ENCODE data around the gene RASGRP3. TPM values are rescaled to one million over a fixed set of nuclear protein-coding genes. Genes with fewer than 3 reads are reported as not detected.

Gene RASGRP3
- polyA plus RNA-seq, 1 of the 3 experiments (the other 2 are of a cell fraction), result 72.5 TPM

GRCh38 chr2:33577084-33577483, 100.6 kb downstream of the RASGRP3 start (continued):
- no peak for TF ChIP-seq USF2 (IDR thresholded peaks at IDR 0.05; ENCODE audit: borderline replicate concordance, low read depth, low read length)
- TF ChIP-seq MXI1 (IDR thresholded peaks at IDR 0.05; ENCODE audit: low read depth, low read length), result no peak

GRCh38 chr2:33577668-33578067, 101.2 kb downstream of the RASGRP3 start:
- CTCF ChIA-PET, result interaction anchor here (0.6 to 1.4 kb wide), 3 partner anchors 102 to 544 kb away, joined by 3 read pairs; no protein-coding TSS in a partner anchor
- peaks cover 9% of the 10 kb centered on the region for H3F3A ChIP-seq (replicated peaks; ENCODE audit: insufficient read depth)
- no peak overlapping the region for H2AFZ ChIP-seq (ENCODE audit: low read depth)
- no peak overlapping the region for H3K4me2 ChIP-seq
- H4K20me1 ChIP-seq (ENCODE audit: insufficient read depth), result no peaks in the 10 kb centered on the region
- H3K9ac ChIP-seq, result no peak overlapping the region
- 63% methylated on average over 2 of the region's 2 CpGs for WGBS (ENCODE audit: low lambda C conversion rate)
- no peaks in the 10 kb centered on the region for H3K9me2 ChIP-seq
- H3K4me3 ChIP-seq (ENCODE audit: low read depth in 2 of 2, low read length in 1 of 2), result no peak overlapping the region
- TF ChIP-seq NRF1 (IDR thresholded peaks at IDR 0.05; ENCODE audit: low read depth, low read length), result no peak
- no peak for TF ChIP-seq TCF12 (IDR thresholded peaks at IDR 0.05)
- H3K27ac ChIP-seq (ENCODE audit: low read depth in 2 of 2, low read length in 1 of 2), result no peak overlapping the region
- H3K4me1 ChIP-seq (ENCODE audit: control insufficient read depth in 1 of 2, insufficient read depth in 2 of 2, low read depth in 1 of 2, low read length in 1 of 2), result no peaks in the 10 kb centered on the region
- peaks cover 0 to 5% of the 10 kb centered on the region in 2 experiments for H3K36me3 ChIP-seq (replicated peaks in 1 of 2; ENCODE audit: control insufficient read depth in 1 of 2, insufficient read depth in 2 of 2, low read length in 1 of 2)
- POLR2A ChIA-PET, result no interaction called here
- no peaks in the 10 kb centered on the region for H3K27me3 ChIP-seq (ENCODE audit: insufficient read depth)
- H3K79me2 ChIP-seq (ENCODE audit: insufficient read depth), result peaks cover 6% of the 10 kb centered on the region; the same call in 1 of the 2 replicates
- DNase-seq, result no peak
- no peaks in the 10 kb centered on the region for H3K9me3 ChIP-seq

GRCh38 chr2:33579227-33579626, 102.8 kb downstream of the RASGRP3 start:
- no peak overlapping the region for H2AFZ ChIP-seq (ENCODE audit: low read depth)
- H3K27me3 ChIP-seq (ENCODE audit: insufficient read depth), result no peaks in the 10 kb centered on the region
- H3K4me1 ChIP-seq (ENCODE audit: control insufficient read depth in 1 of 2, insufficient read depth in 2 of 2, low read depth in 1 of 2, low read length in 1 of 2), result no peaks in the 10 kb centered on the region; a peak in 1 of 4 replicates
- ChIA-PET CTCF (interaction anchor here (0.6 kb wide), 2 partner anchors 16 to 258 kb away, joined by 3 read pairs; no protein-coding TSS in a partner anchor), POLR2A (no interaction called here)
- H3K79me2 ChIP-seq (ENCODE audit: insufficient read depth), result peaks cover 6% of the 10 kb centered on the region; the same call in 1 of the 2 replicates
- no peak overlapping the region for H3K4me2 ChIP-seq
- no peaks in the 10 kb centered on the region for H3K9me3 ChIP-seq
- no peak for TF ChIP-seq GABPA (IDR thresholded peaks at IDR 0.05; ENCODE audit: low read depth)
- TF ChIP-seq FOXM1 (IDR thresholded peaks at IDR 0.05; ENCODE audit: low read depth), result no peak
- no peak for TF ChIP-seq RFX5 (IDR thresholded peaks at IDR 0.05; ENCODE audit: low read length)
- no peak for TF ChIP-seq YY1 (IDR thresholded peaks at IDR 0.05; ENCODE audit: low read depth)
- no peak for TF ChIP-seq ZBTB33 (IDR thresholded peaks at IDR 0.05; ENCODE audit: borderline replicate concordance, low read depth)
- no peak for TF ChIP-seq MEF2A (IDR thresholded peaks at IDR 0.05; ENCODE audit: borderline replicate concordance, low read depth)
- TF ChIP-seq NFIC (IDR thresholded peaks at IDR 0.05; ENCODE audit: borderline replicate concordance), result no peak
- no peak for TF ChIP-seq CHD2 (IDR thresholded peaks at IDR 0.05; ENCODE audit: low read length, partially characterized antibody)
- no peaks in the 10 kb centered on the region for H3K9me2 ChIP-seq
- no peak overlapping the region for H3K4me3 ChIP-seq (ENCODE audit: low read depth in 2 of 2, low read length in 1 of 2)
- 94% methylated on average over 5 of the region's 5 CpGs for WGBS (ENCODE audit: low lambda C conversion rate)
- H3K9ac ChIP-seq, result no peak overlapping the region
- H3K36me3 ChIP-seq (replicated peaks in 1 of 2; ENCODE audit: control insufficient read depth in 1 of 2, insufficient read depth in 2 of 2, low read length in 1 of 2), result peaks cover 3 to 15% of the 10 kb centered on the region in 2 experiments
- peaks cover 20% of the 10 kb centered on the region for H3F3A ChIP-seq (replicated peaks; ENCODE audit: insufficient read depth)
- no peaks in the 10 kb centered on the region for H4K20me1 ChIP-seq (ENCODE audit: insufficient read depth)
- DNase-seq, result no peak
- H3K27ac ChIP-seq (ENCODE audit: low read depth in 2 of 2, low read length in 1 of 2), result no peak overlapping the region

Data from SK-N-SH (cell line).